Fibroblast of skin of back (primary cell): ENCODE results near the gene UGT1A7.
"Not testable (repeated sequence)": the region's sequence is repeated elsewhere in the genome, so short reads cannot be mapped to it uniquely, and the experiment has no call there.

Source experiments
- DNase-seq: peaks from one replicate; pipeline ENCODE4 v3.0.0-alpha.2; 2013

The UGT1A7 gene

DNA sequence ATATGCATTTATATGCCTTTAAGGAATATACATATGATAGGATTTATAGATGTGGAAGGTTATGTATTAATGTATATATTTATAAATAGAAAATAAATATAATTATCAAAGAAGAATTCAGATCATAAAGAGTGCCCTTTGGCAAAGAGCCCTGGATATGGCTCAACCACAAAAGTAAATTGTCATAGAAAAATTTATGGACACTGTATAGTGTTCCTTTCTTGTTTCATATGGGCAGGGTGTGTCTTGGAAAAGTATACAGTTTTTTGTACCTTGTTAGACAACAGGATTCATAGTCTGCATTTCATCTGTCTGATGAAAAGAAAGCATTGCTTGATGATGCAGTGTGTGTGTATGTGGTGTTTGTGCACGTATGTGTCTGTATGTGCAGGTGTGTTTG is 2.9 kb downstream of the UGT1A7 start:
- DNase-seq: no peak

DNA sequence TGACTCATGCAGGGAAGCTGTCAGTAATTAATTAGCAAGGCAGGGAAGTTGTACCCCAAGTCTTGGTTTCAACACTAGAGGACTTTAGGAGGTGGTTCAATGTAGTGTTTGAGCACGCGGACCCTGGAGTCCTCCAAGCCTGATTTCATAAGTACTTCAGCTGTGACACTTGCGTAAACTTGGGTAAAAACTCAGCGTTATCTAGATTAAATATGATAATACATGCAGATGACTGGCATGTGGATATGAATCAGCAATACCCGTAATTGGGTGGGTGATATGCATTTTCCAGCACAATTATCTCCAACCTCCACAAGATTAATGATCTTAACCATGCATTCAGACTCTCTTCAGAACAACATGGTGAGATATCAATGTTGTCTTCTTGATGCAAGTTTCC is 5.2 kb downstream of the UGT1A7 start:
- no peak for DNase-seq

DNA sequence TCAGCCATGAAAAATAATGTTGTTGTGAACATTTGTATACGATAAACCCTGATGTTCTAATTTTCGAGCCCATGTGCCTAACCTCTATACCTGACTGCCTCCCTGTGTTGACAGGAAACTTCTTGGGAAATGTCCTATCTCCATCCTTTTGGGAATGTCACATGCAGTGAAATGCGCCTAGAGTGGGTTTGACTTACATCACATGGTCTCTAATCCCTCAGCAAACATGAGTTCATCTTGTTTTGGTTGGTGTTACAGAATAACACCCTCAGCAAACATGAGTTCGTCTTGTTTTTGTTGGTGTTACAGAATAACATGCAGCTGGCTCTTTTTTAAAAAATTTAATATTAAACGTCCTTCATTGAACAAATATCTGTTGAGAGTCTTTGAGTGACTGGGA is 6.6 kb downstream of the UGT1A7 start:
- DNase-seq: no peak

DNA sequence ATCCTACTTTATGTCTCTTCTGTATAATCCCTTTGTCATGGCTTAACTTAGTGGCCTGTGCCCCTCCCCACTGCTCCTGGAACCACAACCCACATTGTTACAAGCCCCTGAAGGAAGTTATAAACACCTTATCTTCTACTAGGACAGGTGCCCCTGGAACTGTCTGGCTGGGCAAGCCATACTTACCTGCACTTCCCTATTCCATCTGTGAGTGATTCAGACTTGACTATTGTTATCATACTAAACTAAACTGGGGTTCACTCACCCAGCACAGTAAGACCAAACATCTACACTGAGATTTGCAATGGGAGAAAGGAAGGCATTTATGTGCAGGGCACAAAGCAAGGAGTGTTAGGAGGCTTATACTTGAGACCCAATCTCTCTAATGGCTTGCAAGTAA is 7.3 kb downstream of the UGT1A7 start:
- no peak for DNase-seq

DNA sequence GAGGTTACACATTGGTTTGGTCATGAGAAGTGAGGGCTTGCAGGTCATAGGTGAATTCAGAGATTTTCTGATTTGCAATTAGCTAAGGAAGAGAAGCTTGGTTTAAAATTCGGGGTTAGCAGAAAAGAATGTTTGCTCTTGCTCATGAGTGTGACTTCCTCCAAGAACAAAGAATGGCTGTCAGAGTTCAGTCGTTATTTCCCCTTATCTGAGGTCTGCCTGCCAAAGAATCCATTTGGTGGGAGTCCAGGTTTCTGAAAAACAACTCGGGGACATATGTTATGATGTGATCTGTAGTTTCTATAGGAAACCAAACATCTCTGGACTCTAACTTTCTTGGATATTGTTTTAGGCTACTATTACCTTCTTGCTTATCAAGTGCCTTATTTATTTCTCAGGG is 7.8 kb downstream of the UGT1A7 start:
- DNase-seq: no peak

DNA sequence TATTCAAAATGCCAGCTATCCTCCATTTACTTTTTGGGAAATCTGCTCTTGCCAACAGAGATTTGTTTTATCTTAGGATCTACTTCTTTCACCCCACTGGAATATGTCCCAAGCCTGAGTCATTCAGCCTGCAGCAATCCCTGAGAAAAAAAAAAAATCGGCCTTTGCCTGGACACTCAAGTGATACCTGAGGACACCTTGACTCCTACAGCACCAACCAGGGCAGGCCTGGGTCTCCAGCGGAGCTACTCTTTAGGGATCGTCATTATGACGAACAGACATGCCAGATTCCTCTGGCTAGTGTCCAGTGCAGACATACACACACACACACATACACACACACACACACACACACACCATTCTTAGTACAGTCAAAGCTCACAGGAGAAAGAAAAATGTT is 8.7 kb downstream of the UGT1A7 start:
- no peak for DNase-seq

DNA sequence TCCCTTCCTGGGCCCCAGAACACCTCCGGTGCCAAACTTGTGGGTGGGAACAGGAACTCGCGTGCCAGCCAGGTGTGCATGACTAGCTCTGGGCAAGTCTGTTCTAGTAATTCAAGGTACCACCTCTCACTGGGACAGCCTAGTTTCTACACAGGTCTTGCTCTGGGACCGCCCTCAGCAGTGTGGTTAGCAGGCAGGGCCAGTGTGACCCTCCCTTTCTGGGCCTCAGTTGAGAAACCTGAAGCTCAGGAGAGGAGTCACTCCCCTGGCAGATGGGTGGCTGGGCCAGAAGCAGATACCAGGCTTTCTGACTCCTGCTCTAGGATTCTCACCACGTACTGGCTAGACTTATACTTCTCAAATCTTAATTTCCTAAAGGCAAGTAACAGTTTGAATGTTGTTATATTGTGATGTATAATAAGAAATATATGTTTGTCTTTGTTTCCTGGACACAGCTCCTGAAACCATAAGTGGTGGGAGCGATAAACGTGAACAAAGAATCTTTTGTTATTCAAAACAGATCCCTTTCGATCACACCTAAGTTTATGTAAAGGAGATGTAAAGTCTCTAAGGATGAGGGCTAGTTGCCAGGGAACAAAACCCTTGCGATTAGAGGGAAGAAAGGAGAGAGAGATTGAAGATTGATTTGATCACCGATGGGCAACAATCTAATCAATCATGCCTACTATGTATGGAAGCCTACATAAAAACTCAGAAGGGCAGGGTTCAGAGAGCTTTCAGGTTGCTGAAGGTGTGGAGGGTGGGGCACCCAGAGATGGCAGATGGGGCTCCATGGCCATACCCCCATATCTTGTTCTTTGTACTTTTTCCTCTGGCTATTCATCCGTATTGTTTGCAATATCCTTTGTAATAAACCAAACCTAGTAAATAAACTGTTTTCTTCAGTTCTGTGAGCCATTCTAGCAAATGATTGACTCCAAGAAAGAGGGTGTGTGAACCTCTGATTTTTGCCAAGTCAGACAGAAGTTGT is 10.0 kb downstream of the UGT1A7 start:
- no peak for DNase-seq

DNA sequence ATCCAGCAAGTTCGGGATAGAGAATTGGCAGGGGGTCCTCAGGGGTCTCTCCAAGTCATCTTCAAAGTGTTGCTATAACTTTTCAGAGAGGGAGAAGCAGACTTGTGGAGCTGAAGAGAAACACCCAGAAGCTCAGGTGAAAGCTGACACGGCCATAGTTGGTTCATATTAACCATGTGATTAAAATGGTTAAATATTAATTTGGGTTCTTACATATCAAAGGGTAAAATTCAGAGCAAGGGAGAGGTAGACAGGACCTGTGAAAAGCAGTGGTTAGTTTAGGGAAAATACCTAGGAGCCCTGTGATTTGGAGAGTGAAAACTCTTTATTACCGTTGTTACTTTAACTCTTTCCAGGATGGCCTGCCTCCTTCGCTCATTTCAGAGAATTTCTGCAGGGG is 10.9 kb downstream of the UGT1A7 start, which contains the start of gene UGT1A6:
Gene UGT1A6, plus strand, starts transcription at position 243 of the 400 bp plus-strand sequence. Its CDS starts 115 bp downstream, at position 358.
- DNase-seq: no peak

DNA sequence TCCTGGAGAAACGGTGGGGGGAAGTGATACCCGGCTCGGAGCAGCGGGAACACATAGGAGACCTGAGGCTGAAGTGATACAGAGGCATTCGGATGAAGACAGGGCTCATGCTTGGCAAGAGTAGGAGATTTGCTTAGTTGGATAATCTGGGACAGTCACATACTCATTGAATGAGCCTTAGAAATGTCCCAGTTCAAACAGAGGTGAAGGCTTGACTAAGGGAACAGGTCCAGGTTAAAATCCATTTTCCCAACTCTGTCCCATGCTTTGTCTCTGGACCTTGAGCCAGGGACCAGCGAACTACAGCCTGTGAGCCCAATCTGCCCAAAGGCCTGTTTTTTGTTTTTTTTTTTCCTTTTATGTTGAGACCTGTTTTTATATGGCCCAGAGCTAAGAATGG is 12.3 kb downstream of the UGT1A7 start:
- DNase-seq: no peak

DNA sequence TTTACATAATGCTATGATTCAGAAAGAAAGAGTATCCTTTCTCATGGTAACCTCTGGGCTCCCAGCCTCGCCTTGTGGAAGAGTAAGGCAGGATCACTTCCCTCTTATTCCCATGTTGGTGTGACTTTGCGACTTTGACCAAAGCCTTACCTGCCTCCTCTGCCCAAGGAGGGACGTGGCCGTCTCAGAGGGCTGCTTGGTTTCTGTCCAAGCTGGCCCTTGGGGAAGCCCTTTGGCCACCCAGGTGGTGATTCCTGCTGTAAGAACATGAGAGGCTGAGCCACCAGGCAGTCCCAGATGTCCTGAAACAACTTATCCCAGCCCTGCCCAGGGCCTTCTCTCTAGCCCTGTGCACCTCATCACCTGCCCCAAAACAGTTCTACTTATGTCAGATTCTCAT is 17.0 kb downstream of the UGT1A7 start:
- no peak for DNase-seq

DNA sequence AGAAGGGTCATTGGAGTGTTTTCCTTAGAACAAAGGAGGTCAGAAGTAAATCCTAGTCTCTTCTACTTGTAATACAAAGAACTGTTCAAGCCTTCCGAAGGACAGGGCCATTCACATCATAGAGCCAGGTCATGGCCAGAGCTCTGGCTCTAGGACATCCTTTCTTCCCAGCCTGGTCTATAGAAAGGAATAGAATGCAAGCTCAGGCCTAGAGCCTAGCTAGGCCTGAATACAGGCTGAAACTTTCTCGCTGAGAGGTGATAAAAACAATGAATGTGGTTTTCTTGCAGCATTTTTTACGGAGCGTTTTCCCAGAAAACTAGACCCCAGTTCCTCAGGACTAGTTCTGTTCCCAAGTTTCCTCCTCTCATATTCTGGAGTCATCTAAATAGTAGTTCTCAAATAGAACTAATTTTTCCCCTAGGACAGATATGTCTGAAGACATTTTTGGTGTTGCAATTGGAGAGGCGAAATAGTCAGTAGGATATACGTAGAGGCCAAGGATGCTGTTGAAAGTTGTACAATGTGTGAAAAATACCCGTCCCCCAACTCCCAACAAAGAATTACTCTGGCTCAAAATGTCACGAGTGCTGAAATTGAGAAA is 17.8 kb downstream of the UGT1A7 start:
- DNase-seq: no peak

DNA sequence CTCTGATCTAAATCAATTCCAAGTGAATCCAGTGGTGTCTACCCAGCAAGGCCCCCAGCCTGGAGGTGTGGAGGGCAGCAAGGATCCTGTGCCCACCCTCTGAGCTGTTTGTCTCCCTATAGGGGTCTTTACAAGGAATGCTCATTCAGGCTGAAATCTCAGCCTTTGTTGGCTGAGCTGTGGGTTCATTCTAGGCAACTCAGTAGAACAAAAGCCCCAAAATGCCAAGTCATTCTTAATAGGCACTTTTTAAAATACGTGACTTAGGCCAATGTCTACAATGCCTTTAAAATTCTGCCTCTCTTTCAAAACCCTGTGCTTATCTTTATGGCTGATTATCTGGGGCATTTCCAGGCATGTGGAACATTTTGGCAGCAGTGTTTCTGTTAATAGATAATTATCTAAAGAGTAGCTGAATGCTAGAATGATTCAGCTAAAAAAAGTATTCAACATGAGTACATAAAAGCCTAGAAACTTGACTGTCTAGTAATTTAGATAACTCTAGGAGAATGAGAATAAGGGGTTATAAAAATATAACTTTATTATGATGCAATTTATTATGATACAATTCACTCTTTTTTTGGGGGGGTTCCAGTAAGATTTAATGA is 18.4 kb downstream of the UGT1A7 start:
- DNase-seq: peak; percentile 7

DNA sequence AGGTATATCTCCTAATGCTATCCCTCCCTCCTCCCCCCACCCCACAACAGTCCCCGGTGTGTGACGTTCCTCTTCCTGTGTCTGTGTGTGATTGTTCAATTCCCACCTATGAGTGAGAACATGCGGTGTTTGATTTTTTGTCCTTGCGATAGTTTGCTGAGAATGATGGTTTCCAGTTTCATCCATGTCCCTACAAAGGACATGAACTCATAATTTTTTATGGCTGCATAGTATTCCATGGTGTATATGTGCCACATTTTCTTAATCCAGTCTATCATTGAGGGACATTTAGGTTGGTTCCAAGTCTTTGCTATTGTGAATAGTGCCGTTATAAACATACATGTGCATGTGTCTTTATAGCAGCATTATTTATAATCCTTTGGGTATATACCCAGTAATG is 19.1 kb downstream of the UGT1A7 start:
- DNase-seq: not testable (repeated sequence)

DNA sequence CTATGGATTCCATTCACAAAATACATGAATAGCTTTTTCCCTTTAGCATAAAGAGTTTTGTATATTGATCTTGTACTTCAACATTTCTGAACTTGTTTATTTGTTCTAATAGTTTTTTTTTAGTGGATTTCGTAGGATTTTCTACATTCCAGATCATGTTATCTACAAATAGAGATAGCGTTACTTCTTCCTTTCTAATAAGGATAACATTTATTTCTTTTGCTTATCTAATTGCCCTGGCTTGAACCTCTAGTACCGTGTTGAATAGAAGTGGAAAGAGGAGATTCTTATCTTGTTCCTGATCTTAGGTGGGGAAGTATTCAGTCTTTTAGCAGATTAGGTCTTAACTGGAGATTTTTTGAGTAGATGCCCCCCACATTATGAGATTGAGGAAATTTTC is 20.5 kb downstream of the UGT1A7 start:
- no peak for DNase-seq

DNA sequence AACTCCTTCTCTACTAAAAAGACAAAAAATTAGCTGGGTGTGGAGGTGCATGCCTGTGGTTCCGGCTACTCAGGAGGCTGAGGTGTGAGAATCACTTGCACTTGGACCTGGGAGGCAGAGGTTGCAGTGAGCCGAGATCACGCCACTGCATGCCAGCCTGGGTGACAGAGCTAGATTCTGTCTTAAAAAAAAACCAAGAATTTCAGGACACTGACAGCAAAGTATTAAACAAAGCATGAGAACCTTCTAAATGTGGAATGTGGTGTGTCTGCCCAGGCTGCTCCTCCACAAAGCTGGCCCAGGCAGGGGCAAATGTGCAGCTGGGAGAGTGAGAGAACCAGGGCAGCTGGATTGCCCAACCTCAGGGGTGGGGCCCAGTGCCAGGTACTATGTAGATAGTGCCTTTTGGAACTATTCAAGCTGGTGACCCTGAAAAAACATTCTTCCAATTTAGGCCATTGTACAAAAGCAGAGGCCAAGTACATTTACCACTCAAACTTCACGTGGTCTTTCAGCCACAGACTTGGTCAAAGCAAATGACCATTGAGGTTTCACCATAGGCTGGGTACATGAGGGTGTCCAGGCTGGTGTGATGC is 24.3 kb downstream of the UGT1A7 start:
- no peak for DNase-seq

DNA sequence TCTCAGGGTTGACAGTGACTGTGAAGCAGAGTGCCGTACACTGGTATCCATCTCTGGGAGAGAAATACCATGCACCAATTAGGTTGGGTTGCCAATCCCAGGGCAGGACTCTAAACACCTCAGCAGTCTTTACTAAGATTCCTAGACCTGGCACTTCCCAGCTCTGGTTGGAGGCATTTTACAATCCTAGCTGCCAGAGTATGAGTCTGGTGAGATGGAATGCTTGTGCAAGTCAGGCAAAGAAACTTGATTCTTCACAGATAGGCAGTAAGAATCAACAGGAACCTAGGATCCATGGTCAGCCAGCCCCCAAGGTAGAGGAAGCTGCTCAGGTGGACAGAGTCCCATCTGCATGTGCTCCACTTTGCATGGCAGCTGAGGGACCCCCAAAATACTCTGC is 25.0 kb downstream of the UGT1A7 start:
- no peak for DNase-seq

DNA sequence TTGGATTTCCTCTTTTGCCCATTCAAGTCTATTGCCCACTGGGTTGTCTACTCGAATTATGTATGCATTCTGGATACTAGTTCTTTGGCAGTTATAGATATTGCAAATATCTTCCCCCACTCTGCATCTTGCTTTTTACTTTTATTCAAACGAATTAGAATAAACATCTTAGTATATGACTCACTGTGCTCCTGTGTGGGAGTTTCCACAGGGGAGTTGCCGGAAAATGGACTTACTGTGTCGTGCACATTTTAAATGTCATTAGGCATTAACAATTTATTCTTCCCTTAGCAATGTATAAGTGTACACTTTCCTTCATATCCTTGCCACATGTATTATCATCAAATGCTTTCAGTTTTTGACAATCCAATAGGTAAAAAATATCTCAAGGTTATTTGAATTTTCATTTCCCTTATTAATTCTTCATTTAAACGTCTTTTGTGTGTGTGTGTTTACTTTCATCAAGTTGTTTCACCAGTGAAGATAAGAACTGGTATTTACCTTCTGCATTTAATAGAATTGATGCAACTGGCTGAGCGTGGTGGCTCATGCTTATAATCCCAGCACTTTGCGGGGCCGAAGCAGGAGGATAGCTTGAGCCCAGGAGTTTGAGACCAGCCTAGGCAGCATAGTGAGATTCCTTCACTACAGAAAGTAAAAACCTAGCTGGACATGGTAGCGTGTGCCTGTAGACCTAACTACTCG is 26.4 kb downstream of the UGT1A7 start:
- no peak for DNase-seq

DNA sequence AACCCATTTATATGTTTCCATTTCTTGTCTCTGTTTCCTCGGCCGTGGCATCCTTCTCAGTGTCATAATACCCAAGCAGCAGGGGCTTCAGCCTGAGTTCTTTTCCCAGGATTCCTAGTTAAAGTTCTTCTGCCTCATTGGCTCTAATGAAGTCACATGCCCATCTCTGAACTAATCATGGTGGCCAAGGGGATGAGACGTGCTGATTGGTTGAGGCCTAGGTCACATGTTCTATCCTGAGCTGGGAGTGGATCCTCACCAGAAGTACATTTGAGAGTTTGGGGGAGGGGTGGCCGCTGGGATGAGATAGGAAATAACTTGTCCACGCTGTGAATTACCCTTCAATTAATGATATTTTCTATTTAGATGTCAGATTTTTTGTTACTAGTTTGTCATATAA is 27.2 kb downstream of the UGT1A7 start:
- no peak for DNase-seq

DNA sequence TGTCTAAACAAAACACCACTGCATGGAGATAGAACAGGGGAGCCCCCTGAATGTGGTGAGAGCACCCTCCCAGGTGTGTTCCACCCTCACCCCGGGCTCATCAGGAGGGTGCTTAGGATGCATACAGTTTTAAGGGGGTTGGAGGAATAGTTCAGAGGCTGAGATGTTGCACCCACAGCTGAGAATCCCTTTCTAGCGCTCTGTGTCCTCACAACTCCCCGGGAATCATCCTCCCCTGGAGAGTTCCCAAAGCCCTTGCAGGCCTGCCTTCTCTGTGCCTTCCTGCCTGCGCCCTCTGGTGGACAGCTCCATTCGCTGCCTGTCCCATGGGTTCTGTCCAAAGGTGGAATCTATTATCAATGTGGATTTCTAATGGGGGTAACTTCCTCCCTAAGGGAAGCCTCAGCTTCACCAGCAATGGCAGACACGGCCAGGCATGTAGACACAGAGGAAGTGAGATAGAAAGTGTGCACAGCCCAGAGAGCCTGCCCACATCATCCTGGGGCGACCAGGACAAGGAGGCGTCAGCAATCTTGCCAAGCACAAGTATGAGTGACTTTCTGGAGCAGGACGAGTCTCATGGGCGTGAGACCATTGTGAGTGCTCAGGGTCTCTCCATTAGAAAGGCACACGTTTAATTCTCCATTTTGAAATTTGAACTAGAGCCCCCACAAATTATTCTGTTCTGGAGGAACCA is 29.8 kb downstream of the UGT1A7 start:
- peak; percentile 73 for DNase-seq

DNA sequence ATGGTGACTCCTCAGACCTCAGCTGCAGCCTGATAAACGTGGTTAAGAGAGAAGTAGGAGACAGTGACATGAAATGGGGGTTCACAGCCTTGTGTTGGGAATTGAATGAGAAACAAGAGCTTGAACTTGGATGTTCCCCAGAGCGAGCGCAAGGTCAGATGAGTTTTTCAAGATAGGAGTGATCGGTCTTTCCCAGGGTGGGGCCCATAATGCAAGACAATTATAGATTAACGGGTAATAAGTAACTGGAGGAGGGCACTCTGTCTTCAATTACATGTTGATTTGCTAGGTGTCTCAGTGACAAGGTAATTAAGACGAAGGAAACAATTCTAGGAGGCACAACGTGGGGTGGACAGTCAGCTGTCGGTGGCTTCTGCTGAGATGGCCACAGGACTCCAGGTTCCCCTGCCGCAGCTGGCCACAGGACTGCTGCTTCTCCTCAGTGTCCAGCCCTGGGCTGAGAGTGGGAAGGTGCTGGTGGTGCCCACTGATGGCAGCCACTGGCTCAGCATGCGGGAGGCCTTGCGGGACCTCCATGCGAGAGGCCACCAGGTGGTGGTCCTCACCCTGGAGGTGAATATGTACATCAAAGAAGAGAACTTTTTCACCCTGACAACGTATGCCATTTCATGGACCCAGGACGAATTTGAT is 31.0 kb downstream of the UGT1A7 start, which contains the start of gene UGT1A5:
Gene UGT1A5, plus strand, starts transcription at position 297 of the 651 bp plus-strand sequence. Its CDS starts 85 bp downstream, at position 382.
- no peak for DNase-seq

DNA sequence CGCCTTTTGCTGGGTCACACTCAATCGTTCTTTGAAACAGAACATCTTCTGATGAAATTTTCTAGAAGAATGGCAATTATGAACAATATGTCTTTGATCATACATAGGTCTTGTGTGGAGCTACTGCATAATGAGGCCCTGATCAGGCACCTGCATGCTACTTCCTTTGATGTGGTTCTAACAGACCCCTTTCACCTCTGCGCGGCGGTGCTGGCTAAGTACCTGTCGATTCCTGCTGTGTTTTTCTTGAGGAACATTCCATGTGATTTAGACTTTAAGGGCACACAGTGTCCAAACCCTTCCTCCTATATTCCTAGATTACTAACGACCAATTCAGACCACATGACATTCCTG is 31.5 kb downstream of the UGT1A7 start:
- no peak for DNase-seq
